ENCODE data around the gene MCCC1. TPM values are rescaled to one million over a fixed set of nuclear protein-coding genes. Genes with fewer than 3 reads are reported as not detected.

The MCCC1 gene
- total RNA-seq, 4 donors from 2014 or later: 76.6 to 123 (median 86.2) TPM

DNA sequence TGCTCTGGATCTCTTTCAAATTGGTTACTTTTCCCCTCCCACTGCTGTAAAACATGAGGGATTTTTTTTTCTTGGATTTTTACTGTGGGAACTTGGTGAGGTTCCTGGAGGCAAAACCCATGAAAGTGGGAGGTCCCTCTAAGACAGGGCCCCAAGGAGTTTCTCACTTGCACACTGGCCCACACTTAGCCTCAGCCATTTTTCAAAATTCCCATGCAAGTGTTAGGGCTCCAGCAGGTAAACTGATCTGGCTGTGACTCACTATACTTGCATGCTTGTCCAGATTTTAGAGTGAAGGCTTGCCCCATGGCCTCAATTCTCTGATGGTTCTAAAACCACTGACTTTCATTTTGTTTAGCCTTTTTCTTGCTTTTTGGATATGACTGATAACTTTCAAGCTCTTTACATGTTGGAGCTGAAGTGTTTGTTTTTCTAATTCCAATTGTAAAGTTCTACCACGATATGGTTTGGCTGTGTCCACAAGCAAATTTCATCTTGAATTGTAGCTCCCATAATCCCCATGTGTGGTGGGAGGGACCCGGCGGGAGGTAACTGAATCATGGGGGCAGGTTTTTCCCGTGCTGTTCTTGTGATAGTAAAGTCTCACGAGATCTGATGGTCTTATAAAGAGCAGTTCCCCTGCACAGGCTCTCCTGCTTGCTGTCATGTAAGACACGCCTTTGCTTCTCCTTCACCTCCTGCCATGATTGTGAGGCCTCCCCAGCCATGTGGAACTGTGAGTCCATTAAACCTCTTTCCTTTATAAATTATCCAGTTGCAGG, 37.7 kb downstream of the MCCC1 start:
- TF ChIP-seq CTCF (IDR thresholded peaks at IDR 0.05; ENCODE audit: low read depth): no peak

DNA sequence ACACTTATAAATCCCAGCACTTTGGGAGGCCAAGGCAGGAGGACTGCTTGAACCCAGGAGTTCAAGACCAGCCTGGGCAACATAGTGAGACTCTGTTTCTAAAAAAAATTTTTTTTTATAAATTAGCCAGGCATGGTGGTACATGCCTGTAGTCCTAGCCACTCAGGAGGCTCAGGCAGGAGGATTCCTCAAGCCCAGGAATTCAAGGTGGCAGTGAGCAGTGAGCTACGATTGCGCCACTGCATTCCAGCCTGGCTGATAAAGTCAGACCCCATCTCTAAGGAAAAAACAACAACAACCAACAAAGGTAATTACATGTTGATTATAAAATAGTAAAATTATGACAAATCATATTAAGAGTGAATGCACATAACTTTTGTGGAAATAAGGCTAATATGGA, 40.9 kb downstream of the MCCC1 start:
- no peak for TF ChIP-seq CTCF (IDR thresholded peaks at IDR 0.05; ENCODE audit: low read depth)

DNA sequence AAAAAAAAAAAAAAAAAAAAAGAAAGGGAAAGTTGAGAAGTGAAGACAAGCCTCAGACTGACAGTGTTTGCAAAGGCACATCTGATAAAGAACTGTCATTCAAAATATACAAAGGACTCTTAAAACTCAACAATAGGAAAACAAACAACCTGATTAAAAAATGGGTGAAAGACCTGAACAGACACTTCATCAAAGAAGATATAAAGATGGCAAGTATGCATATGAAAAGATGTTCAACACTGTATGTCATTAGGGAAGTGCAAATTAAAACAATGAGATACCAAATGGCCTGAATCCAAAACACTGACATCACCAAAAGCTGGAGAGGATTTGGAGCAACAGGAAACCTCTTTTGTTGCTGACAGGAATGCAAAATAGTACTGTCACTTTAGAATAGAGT, 48.6 kb downstream of the MCCC1 start:
- TF ChIP-seq CTCF (IDR thresholded peaks at IDR 0.05; ENCODE audit: low read depth): no peak

DNA sequence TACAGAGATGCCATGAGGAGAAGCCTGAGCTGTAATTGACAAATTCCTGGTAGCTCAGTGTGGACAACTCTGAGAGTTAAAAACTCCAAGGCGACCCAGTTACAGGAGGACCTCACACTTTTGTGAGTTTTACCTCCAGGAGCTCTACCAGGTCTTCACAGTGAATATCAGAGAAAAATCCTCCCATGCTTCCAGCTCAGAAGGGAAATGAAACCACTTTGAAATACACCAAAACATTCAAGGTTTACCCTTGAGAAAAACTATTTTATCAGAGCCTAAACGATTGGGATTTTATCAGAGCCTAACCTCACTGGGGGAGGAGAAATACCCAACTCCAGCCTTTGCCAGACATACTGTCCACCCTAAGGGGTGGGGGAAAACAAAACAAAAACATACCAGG, 52.4 kb downstream of the MCCC1 start:
- no peak for TF ChIP-seq CTCF (IDR thresholded peaks at IDR 0.05; ENCODE audit: low read depth)

GRCh38 chr3:183044547-183045229, 54.6 kb downstream of the MCCC1 start:
- TF ChIP-seq CTCF (IDR thresholded peaks at IDR 0.05; ENCODE audit: low read depth): no peak

GRCh38 chr3:183038757-183039156, 60.5 kb downstream of the MCCC1 start:
- no peak for TF ChIP-seq CTCF (IDR thresholded peaks at IDR 0.05; ENCODE audit: low read depth)

- no peak for TF ChIP-seq CTCF (IDR thresholded peaks at IDR 0.05; ENCODE audit: low read depth)
Measured at GRCh38 chr3:183038221-183038620, 61.1 kb downstream of the MCCC1 start.

Data from subcutaneous adipose tissue (tissue), 4 donors.